Fibroblast of the aortic adventitia (primary cell): ENCODE data around the gene GAPDHS. TPM values are rescaled to one million over a fixed set of nuclear protein-coding genes. Genes with fewer than 3 reads are reported as not detected.
A peak's percentile ranks its signal among the peaks of the same experiment; 100 is the strongest.

Experiments used
- DNase-seq: peaks from one replicate; pipeline ENCODE4 v3.0.0-alpha.2; 2010; ENCODE audit warnings: low read depth
- H3K4me3 ChIP-seq: 2 replicates; pipeline ENCODE4 v1.5.1; 2011; ENCODE audit warnings: low read depth, mild to moderate bottlenecking, control low read depth, low read length, moderate library complexity
- total RNA-seq: library from RNA; depleted of rRNA; stranded (reverse); fragments of >200 nt; gene quantifications from 2 replicates; pipeline ENCODE4 v1.2.3, GENCODE V29; 2012; ENCODE audit warnings: low replicate concordance
- TF ChIP-seq, protein P1 (sequence below): IDR thresholded peaks from 2 replicates; pipeline ENCODE4 v1.5.1; 2011; ENCODE audit warnings: mild to moderate bottlenecking, low read length, control low read depth, inconsistent platforms; ENCODE audit not compliant: insufficient read depth

GAPDHS gene
- total RNA-seq, 1 donor, result not detected

DNA sequence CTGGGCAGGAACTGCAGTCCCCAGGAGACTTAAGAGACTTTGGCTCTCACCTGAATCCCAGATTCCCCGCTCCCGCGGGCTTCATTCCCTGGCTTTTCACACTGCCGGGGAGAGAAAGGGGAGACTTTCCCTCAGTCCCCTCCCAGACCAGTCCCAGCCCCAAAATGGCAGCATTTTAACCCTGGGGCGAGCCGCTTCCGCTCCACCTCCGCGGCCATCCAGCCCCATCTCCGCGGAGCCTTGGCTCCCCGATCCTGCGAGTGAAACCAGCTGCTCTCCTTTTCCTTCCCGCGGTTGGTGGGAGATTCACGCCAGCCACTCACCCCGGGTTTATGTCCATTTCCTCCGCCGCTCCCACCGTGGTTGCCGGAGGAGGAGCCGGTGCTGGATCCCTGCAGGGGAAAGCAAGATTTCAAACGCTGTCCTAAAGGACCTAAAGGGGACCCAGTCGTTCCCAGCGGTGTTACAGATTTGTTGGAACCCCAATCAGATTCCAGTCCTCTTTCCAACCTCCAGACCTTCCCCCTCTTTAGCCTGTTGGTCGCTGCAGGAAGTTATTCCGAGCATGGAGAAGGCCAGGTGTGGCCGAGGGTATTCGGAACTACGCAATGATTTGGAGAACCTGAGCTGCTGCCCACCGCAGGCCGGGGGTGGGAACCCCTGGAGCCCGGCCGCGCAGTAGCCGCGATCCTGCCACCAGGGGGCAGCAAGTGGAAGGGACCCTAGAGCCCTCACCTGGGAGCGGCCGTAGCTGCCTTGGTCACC lies 23.2 kb upstream of the GAPDHS start:
- DNase-seq, result peak; percentile 38
- H3K4me3 ChIP-seq, result peak overlapping the region; percentile 48
- TF ChIP-seq, protein P1, sequence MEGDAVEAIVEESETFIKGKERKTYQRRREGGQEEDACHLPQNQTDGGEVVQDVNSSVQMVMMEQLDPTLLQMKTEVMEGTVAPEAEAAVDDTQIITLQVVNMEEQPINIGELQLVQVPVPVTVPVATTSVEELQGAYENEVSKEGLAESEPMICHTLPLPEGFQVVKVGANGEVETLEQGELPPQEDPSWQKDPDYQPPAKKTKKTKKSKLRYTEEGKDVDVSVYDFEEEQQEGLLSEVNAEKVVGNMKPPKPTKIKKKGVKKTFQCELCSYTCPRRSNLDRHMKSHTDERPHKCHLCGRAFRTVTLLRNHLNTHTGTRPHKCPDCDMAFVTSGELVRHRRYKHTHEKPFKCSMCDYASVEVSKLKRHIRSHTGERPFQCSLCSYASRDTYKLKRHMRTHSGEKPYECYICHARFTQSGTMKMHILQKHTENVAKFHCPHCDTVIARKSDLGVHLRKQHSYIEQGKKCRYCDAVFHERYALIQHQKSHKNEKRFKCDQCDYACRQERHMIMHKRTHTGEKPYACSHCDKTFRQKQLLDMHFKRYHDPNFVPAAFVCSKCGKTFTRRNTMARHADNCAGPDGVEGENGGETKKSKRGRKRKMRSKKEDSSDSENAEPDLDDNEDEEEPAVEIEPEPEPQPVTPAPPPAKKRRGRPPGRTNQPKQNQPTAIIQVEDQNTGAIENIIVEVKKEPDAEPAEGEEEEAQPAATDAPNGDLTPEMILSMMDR, result peak; percentile 90

DNA sequence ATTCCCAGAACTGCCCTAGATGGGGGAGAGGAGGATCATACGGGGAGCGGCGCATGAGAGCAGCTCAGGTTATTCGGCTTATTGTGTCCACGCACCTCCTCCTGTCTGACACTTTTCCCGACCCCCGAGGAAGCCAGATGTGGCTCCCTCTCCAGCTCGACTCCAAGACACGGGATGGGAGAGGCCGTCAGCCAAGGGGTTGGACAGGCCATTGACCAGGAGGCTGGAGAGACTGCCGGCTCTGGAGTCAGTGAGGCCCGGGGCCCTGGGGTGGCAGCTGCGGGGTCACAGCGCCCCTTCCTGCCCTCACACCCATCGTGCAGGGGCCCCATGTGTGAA lies 22.7 kb upstream of the GAPDHS start:
- no peak for DNase-seq
- TF ChIP-seq, protein P1, result no peak
- no peak overlapping the region for H3K4me3 ChIP-seq

DNA sequence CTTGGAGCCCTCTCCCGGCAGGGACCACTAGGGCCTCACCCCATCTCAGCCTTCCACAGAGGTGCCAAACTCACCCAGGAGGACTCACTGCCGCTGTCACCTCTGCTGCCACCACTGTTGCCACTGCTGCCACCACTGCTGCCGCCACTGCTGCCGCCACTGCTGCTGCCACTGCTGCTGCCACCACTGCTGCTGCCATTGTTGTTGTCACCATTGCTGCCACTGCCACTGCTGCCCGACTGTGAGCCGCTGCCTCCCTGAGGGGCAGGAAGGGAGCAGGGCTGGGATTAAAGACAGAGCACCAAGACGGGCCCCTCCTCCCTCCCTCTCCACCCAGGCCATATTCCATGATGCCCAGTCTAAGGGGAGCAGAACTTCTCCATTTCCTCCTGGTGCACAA lies 21.9 kb upstream of the GAPDHS start:
- no peak overlapping the region for H3K4me3 ChIP-seq
- DNase-seq, result no peak
- TF ChIP-seq, protein P1, result no peak

DNA sequence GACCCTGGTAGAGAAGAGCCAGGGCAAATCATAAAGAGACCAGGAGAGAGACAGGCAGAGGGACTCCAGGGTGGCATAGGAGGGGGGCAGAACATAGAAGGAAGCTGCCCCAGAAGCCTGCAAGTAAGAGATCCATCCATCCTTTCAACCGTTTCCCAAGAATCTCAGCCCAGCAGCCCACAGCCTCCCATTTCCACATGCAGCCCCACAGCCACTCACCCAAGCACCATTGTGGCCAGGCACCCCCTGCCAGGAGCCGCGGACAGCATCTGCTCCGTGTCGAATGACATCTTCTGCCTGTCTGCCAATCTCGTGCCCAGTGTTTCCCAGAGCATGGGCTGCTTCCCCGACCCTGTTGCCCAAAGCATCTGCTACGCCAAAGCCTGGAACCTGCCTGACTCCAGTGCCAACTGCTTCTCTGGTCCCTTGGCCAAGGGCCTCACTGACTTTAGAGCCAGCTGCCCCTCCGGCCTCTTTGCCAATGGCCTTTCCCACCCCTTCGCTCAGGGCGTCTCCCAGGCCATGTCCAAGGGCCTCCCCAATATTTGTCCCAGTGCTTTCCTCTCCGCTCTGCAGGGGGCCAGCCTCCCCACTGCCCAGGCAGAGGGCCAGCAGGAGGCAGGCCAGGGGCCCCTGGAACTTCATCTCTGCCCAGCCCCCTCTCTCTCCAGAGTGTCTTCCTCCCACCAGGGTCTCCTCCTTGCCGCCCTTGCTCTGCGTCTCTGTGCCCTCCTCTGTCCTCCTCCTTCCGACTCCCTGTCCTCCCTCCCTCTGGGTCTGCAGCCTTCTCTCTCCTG lies 20.2 kb upstream of the GAPDHS start:
- TF ChIP-seq, protein P1, result no peak
- DNase-seq, result no peak
- no peak overlapping the region for H3K4me3 ChIP-seq

DNA sequence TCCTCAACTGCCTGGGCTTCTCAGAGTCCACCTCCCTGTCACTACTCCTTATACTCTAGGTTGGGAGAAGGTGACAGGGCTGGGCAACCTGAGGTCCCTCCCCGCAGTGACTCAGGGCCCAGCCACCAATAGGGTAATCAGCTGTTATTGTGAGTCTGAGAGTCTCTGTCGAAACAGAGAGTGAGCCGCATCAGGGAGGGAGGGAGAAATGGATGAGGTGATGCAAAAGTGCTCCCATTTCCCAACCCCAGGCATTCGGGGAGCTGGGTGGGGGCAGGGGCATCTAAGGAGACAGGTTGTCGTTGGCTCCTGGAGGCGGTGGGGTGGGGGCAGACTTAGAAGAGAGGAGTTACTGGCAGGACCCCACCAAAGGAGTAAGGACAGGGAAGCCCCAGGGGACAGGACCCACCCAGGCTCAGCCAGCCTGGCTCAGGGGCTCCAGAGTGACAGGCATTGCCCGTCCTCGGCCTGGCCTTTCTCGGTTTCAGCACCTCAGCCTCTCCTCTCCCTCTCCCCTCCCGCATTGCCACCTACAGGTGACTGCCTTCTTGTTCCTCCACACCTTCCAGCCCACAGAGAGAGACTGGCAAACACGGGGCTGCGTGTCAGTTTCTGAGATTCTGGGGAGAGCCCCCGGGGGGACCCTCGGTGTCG lies 19.5 kb upstream of the GAPDHS start, which contains the start of gene DMKN:
Gene DMKN, minus strand, starts transcription at position 22 of the 654 bp plus-strand sequence. CDS start 174 bp downstream, outside the sequence.
- DNase-seq, result peak; percentile 59
- TF ChIP-seq, protein P1, result no peak
- H3K4me3 ChIP-seq, result no peak within 1 kb of the TSS

DNA sequence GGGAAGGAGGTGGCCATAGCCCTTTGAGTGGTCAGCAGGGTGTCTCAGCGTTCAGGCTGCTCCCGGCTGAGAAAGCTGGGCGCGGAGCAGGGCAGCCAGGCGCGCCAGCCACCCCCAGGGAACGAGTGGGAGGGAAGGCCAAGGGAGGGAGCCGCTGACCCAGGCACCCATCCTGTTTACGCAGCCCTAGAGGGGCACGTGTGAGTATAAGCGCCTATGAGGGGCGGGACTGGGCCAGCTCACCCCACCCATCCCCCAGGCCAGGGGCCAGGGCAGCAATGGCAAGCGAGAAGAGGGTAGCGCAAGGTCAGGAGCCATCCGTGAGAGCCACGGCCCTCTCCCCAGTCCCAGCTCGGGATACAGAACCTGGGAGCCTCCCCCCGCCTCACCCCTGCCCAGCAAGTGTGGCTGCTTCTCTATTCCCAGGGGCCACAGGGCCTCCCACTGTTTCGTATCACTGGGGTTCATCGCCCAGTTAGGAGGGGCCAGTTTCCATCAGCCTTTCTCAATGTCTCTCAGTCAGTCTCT lies 18.9 kb upstream of the GAPDHS start:
- H3K4me3 ChIP-seq, result no peak overlapping the region
- TF ChIP-seq, protein P1, result no peak
- peak; percentile 49 for DNase-seq
